GM19025 (cell line): Measurements from ENCODE around the gene NKX1-1.
"Not testable (repeated sequence)": the region's sequence is repeated elsewhere in the genome, so short reads cannot be mapped to it uniquely, and the experiment has no call there.

ENCODE experiments used
- ATAC-seq: cut with Tn5 transposase; IDR thresholded peaks from one replicate; pipeline ENCODE4 v1.9.1; 2021; ENCODE audit warnings: mild to moderate bottlenecking, low read depth, moderate library complexity; ENCODE audit not compliant: unreplicated experiment

The NKX1-1 gene

DNA sequence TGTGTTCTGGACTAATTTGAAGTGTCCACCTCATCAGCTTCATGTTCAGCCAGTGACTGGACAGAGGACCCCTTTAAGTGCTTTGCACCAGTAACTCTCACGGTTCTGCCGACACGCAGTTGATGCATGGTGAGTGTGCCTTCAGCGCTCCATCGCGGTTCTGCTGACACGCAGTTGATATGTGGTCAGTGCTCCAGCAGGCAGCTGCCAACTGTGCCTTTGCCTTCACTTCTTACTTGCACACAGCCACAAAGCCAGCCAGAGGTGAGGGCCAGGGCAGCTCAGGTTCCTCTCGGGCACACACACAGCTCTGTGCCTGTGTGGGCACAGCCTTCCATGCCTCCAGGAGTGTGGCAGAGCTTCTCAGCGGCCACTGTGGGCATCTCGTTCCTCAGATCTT lies 12.4 kb downstream of the NKX1-1 start:
- ATAC-seq: no peak

DNA sequence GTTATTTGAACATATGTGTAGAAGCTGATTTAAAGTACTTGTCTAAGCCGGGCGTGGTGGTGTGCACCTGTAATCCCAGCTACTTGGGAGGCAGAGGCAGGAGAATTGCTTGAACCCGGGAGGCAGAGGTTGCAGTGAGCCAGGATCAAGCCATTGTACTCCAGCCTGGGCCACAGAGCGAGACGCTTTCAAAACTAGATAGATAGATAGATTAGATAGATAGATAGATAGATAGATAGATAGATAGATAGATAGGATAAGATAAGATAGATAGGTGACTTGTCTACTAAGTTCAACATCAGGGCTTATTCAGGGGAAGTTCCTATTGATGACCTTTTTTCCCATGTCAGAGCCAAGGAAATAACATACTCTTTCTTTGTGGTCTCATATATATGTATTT lies 12.9 kb downstream of the NKX1-1 start:
- not testable (repeated sequence) for ATAC-seq

DNA sequence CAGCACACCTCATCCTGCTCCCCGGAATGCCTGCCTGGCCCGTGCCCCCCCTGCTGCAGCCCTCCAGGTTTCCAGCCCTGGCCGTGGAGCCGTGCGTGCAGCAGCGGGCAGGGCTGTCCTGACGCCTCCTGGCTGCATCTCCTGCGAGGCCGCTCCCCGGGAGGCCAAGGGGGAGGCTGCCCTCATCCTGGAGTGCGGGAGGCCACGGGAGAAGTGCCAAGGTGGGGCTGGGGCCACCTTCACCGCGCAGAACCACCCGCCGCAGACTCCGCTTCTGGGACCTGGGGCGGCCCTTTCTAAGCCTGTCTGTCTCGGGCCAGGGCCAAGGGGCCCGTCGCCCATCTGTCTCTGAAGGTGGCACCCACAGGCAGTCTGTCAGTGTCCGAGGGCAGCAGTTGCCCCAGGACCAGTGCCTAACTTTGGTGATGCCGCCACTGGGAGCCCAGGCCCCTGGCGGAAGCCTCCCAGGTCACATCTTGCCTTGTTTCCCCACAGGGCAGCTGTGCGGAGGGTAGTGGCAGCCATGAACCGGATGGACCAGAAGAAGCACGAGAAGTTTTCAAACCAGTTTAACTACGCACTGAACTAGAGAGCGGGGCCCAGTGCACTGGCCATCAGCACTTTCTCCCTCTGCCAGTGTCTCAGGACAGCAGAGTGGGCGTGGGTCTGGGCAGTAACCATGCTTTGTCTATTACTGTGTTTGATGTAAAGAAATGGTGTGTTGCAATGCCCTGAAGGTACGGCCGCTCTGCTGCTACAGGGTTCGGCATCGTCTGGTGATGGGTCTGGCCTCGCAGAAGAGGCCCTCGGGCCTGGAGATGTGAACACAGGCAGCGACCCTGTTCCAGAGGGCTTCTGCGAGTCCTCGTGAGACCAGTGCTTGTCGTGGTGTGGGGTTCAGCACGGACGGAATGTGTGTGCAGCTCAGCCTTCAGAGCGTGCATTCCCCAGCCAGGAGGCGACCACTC lies 20.6 kb downstream of the NKX1-1 start:
- ATAC-seq: no peak

DNA sequence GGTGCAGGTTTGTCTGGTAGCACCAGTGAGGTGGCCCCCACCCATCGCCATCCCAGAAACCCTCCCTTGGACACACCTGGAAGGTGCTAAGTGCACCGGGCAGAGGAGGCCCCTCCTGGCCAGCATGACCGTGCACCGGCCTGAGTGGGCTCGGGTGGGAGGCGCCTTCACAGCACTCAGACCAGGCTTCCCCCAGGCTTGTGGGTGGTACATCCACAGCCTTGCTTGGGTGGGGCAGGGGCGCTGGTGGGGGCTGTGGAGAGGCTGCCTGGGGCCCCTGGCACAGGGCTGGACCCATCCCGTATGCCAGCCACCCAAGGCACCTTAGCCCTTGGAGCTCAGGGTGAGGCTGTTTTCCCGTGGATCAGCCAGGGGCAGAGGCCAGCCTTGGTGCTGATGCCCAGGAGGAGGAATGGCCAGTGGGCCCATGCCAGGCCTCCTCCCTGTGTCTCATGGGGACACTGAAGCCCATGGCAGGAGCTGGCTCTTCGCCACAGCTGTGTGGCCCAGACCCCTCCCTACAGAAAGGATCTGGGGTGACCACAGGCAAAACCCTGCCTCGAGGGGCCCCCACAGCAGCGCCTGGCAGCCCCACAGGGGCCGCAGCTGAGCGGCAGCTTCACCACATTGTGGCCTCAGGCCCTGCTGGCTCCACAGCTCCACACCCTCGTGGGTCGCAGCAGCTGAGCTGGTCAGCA lies 21.4 kb downstream of the NKX1-1 start:
- ATAC-seq: no peak

DNA sequence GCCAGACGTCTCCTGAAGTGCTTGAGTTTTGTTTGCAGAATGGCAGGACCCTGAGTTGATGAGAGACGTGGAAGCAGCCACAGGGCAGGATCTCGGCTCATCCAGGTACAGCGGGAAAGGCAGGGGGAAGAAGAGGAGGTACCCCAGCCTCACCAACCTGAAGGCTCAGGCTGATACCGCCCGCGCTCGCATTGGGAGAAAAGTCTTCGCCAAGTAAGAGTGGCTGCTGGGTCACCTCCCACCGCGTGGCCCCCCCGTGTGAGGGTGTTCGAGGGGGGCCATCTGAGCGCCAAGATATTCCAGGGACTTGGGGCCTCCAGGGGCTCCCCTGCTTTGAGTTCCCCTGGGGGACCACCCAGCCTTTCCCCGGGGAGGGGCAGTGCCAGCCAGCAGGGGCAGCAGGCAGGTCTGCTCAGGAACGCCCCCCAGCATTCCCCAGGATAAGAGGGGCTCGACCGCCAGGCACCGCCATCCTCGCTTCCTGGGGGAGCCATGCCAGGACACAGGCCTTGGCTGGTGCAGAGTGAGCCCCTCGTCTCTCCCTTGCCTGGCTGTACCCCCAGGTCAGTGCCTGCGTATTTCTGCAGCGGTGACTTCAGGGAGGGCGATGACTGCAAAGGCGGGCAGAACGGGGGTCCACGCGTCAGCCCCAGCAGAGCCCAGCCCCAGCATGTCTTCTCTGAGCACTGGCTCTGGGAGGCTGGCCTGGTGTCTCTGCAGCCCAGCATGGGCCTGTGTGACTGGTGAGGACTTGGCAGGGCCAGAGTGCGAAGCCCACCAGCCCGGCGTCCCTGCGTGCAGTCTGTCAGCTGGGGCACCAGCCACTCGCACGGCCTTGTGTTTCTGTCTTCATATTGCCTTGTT lies 22.3 kb downstream of the NKX1-1 start:
- ATAC-seq: no peak

DNA sequence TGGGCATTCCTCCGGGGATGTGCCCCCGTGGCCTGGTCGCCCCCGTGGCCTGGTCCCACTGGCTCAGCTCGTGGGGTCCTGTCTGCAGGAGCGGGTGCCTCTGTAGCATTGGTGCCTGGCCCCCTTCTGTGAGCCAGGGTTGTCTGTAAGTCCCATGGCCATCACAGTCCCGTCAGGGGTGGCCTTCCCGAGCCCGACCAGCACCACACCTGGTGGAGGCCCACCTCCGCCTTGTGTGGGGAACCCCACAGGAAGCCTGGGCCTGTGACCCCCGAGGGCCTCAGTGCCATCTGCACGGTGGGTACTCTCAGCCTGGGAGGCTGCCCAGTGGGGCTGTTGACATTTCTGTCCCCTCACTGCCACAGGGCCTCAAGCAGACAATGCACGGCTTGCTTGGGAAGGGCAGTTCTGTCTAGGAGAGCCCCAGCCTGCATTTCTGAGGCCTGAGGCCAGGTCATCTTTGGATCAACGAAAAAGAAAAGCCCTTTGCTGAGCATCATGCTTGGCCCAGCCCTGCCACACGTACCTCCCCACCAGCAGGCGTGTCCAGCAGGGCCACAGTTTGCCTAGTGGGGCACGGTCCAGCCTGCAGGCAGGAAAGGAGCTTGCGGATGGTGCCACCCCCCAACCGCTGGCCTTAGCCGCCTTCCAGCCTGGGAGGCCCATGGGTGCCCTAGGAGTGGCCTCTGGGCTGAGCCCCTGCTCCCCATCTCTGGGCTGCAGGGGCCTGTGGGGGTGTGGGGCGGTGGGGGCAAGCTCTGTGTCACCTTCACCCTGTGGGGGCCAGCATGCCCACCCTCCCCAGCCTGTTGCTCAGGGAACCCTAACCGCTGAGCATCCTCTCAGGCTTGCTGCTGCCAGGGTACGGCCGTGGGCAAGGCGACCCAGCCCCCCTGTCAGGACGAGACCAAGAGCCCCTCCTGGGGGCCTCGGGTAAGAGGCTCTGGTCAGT lies 23.2 kb downstream of the NKX1-1 start:
- ATAC-seq: no peak

DNA sequence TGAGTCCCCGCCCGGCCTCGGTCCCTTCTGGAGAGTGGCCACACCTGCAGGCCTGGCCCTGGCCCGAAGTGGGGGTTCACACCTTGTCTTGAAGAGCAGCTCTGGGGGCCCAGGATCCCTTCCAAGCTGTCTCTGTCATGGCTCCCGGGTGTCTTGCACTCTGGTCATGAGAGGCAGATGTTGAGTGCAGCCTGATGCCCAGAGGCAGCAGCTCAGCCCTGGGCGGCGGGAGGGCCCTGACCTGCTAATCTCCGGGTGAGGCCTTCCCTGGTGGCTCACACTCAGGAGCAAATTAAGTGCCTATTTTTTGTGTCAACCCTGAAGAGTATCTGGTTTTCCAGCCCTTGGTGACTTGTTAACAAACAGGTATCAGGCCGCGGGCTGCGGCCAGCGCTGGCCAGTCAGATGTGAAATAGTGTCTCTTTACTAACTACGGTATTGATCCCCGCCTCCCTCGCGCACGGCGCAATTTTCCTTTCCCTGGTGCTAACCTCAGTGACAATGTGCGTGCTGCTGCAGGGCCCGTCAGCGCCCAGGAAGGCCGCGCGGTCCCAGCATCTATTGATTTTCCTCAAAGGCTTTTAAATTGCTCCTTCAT lies 24.2 kb downstream of the NKX1-1 start:
- no peak for ATAC-seq

DNA sequence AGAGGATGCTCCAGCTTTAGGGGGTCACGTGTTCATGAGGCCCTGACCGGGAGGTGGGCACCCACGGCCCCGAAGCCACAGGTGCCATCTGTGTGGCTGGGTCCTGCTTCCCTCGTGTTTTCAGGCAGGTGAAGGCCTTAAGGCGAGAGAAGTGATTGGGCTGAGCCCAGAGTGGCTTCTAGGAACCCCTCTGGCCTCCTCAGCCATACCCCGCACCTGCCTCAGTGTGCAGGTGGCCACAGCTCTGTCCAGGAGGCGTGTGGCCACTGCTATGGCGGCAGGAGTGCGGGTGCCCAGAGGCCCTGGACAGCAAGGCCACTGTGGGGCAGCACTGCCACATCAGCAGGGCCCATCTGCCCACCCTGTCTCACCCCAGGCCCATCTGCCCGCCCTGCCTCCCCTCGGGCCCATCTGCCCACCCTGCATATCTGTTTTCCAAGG lies 25.0 kb downstream of the NKX1-1 start:
- no peak for ATAC-seq

DNA sequence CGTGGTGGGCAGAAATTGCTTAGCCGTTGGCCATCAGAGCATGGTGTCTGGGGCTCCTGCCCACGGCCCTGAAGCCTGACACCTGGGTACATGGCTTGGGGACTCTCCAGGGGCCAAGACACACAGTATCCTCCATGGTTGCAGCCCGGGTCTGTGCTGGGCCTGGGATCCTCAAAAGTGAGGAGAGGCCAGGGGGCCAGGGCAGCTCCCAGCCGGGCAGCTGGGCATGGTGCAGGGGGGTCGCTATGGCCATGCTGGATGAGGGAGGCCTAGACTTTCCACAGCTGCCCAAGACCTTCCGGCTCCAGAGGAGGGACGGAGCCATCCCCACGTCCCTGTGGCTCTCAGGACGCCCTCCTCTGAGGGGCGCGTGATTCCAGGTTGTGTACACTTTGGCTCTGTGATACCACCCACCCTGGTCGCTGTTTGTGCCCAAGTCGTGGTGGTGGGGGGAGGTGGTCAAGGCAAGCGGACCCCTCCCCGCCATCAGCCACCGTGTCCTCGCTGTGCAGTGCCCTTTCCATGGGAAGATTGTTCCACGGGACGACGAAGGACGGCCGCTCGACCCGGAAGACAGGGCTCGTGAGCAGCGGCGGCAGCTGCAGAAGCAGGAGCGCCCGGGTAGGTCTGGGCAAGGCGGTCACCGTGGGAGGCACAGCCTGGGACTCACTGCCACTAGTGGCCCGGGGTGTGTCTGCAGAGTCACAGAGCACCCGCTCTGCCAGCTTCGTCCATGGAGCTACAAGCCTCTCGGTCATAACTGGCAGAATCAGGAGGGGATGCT lies 25.7 kb downstream of the NKX1-1 start:
- ATAC-seq: no peak

DNA sequence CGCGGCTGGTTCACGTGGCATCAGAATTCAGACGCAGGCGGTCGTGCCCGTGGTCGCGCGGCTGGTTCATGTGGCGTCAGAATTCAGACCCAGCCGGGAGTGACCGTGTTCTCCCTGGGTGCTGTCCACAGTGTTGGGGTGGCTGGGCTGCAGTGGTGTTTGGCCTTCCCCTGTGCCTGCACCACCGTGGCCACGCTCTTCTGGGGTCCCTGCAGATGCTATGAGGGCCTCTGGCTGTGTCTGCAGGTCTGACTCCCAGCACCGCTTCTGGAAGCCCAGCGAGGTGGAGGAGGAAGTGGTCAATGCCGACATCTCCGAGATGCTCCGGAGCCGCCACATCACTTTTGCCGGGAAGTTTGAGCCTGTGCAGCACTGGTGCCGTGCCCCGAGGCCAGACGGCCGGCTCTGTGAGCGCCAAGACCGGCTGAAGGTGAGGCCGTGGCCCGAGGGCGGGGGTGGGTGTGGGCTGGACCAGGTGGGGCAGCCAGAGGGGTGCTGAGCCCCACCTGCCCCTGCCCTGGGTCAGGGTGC lies 26.4 kb downstream of the NKX1-1 start:
- no peak for ATAC-seq

DNA sequence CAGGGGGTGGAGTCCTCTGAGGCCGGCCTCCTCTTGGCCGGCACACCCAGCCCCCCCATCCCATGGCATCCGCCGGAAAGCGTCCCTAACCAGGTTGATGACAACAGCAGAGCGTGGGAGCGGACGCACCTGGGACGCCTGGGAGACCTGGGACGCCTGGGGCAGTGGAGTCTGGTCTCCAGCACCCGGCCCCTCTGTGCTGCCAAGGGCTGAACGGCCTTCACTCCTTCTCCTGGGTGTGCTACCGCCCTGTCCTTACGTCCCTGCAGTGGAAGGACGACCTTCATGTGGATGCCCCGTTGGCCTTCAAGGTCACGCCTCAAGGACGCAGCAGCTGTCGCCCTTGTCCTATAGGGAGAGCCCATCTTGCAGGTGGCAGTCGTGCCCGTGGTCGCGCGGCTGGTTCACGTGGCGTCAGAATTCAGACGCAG lies 26.9 kb downstream of the NKX1-1 start:
- ATAC-seq: no peak

DNA sequence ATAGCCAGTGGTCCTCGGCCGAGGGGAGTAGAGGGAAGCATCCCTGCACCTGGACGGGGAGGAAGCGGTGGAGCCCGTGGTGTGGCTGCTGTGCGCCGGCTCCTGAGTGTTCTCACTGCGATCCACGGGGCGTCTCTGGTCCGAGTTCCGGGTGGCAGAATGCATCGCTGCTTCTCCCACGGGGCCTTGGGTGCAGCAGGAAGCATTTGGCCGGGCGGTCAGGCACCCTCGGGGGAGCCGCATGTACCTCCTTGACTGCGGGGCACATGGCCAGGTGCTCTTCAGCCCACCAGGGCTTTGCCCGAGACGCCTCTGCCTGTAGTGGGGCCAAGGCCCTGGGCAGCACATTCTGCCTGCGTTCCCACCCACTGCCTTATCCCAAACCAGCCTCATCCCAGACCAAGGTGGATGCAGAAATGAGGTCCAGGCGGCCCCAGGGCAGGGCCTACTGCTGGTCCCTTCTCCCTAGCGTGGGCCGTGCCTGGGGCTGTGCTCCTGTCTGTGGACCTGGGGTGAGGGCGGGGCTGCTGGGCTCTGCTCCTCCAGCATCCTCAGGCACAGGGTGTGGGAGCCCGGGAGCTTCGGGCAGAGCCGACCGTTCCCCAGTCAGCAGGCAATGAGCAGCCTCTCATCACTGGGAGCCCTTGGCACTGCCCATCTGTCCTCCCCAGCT lies 27.5 kb downstream of the NKX1-1 start:
- ATAC-seq: no peak

DNA sequence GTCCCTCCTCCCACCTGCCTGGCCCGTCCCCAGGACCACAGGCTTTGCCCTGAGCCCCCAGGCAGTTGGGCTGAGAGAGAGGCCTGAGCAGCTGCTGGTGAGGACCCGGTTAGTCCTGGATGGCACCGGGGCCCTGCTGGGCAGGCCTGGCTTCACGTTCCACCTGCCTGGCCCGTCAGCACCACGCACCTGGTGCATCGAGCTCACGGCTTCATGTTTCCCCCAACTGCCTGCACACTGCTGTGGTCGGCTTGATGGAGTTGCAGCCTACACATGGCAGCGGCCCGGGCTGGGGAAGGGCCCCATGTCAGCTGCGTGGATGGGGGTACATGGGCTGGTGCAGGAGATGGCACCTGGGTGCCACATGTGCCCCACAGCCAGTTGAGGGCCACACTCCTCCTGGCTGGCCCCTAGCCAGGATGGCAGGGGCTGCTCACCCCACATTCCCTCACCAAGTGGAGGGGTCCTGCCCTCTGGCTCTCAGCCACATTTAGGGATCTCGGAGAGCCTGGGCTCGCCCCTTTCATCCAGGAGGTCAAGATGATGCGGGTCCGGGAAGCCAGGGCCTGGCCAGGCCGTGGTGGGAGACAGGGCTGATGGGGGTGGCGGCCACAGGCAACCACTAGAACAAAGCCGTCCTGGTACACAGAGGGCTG lies 28.5 kb downstream of the NKX1-1 start:
- ATAC-seq: no peak

DNA sequence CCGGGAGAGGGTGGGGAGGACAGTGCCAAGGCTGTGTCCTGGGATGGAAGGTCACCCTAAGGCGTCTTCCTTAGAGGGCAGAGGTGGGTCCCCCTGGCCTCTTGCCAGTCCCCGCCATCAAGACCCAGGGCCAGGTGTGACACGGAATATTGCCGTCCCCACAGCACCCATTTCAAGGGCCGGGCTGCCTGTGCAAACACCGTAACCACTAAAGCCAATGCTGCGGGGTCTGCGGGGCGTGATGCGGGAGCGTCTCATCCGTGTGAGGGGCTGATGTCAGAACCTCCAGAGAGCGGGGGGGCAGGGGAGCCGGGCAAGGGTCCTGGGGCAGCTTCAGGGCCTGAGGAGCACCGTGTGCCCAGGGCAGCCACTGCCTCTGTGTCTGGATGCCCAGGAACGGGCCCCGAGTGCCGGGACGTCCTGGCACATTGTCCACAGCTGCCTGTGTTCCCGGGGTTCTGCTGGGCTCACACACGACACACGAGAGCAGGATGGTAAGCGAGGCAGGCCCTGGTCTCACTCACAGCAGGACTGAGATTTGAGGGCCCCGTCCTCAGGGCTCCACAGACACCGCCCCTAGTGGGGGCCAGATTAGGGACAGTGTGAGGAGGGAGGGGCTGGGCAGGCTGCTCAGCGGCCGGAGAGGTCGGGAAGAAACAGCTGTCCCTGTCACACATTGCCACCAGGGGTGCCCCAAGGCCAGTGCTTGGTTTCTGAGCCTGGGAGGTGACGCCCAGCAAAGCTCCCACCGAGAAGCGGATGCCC lies 29.2 kb downstream of the NKX1-1 start:
- ATAC-seq: no peak

DNA sequence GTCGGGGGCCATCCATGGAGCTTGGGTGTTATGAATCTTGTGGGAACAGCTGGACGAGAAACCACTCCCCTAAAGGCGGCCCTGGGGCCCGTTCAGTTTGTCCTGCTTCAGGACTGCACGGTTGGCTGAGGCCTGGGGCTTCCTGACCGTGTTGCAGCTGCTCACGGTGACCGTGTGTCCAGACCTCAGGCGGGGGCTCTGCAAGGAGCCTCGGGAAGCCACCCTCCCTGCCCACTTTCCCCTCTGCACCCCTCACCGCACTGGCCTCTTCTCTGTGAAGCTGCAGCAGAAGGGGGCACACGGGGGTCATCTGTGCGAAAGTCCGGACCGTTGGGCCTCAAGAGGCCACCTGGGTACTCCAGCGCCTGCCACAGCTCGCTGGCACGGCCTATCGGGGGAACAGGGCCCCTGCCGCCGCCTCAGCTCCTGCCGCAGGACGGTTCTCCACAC lies 29.8 kb downstream of the NKX1-1 start:
- ATAC-seq: no peak

DNA sequence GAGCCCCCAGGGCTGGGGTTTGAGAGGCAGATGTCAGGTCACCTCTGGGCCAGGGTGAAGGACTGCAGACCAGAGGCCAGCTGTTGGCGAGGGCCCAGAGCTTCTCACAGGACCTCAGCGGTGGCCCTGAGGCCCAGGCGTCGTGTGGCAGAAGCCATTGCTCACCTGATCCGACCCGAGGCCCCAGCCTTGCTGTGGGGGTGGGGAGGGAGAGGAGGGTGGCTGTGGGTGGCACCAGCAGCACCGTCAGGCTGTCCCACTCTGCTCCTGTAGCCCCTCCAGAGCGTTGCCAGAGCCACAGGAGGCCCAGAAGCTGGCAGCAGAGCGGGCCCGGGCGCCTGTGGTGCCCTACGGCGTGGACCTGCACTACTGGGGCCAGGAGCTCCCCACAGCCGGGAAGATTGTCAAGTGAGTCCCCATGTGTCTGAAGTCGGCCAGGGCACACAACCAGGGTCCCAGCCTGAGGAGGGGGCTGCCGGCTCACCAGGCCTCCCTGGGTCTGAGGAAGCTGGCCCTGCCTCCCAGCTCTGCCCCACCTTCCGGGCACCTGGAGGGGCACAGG lies 30.4 kb downstream of the NKX1-1 start:
- ATAC-seq: no peak
